PC-9 (cell line): ENCODE data around the gene FBXL15. TPM values are rescaled to one million over a fixed set of nuclear protein-coding genes. Genes with fewer than 3 reads are reported as not detected.

Experiments
- BruUV-seq: library from RNA; stranded (reverse); fragments of 400-500 nt; replicated peaks from 2 replicates; lab custom pipeline; 2021; lab: Mats Ljungman, UMichigan
- CTCF ChIA-PET: fragments of 300-600 bp; sonication (Branson Sonifier 250); formaldehyde crosslinking; loops from one replicate; lab custom pipeline; 2022; ENCODE audit warnings: antibody characterized with exemption; lab: Charles Lee
- POLR2A ChIA-PET: fragments of 300-600 bp; sonication (Branson Sonifier 250); formaldehyde crosslinking; loops from one replicate; lab custom pipeline; 2022; ENCODE audit warnings: antibody characterized with exemption; ENCODE audit not compliant: unreplicated experiment; lab: Charles Lee
- DNase-seq, 2 experiments: peaks; one replicate each; pipeline versions ENCODE4 v3.0.0 to v3.0.0-alpha.2; 2015 to 2022; ENCODE audit warnings: mixed read lengths in 1 of 2
- H2AFZ ChIP-seq: fragments of 200-600 bp; sonication (generic); 2 replicates; pipeline ENCODE4 v1.8.1; 2017; ENCODE audit warnings: antibody characterized with exemption
- H3F3A ChIP-seq: fragments of 200-600 bp; sonication (generic); 2 replicates; pipeline ENCODE4 v1.8.1; 2017; ENCODE audit warnings: antibody characterized with exemption, mild to moderate bottlenecking, low read depth; ENCODE audit not compliant: insufficient read depth
- H3K27ac ChIP-seq: fragments of 200-600 bp; sonication (generic); 2 replicates; pipeline ENCODE4 v1.6.1; 2016; ENCODE audit warnings: mixed run types
- H3K27me3 ChIP-seq: fragments of 200-600 bp; sonication (generic); 2 replicates; pipeline ENCODE4 v1.6.1; 2016; ENCODE audit warnings: low read depth, mixed run types; ENCODE audit not compliant: insufficient read depth
- H3K36me3 ChIP-seq: fragments of 200-600 bp; sonication (generic); 2 replicates; pipeline ENCODE4 v1.6.1; 2016; ENCODE audit warnings: low read depth, mixed run types
- H3K4me1 ChIP-seq: fragments of 200-600 bp; sonication (generic); replicated peaks from 2 replicates; pipeline ENCODE4 v1.6.1; 2016; ENCODE audit warnings: mixed run types; ENCODE audit not compliant: insufficient read depth
- H3K4me2 ChIP-seq: fragments of 200-600 bp; sonication (generic); 2 replicates; pipeline ENCODE4 v1.6.1; 2017; ENCODE audit warnings: mixed run types
- H3K4me3 ChIP-seq: fragments of 200-600 bp; sonication (generic); 2 replicates; pipeline ENCODE4 v1.6.1; 2016; ENCODE audit warnings: mixed run types
- H3K79me2 ChIP-seq: fragments of 200-600 bp; sonication (generic); 2 replicates; pipeline ENCODE4 v1.6.1; 2017; ENCODE audit warnings: low read depth, mixed run types
- H3K9me2 ChIP-seq: fragments of 200-600 bp; sonication (generic); 2 replicates; pipeline ENCODE4 v1.8.1; 2017; ENCODE audit warnings: mild to moderate bottlenecking; ENCODE audit not compliant: insufficient read depth
- H3K9me3 ChIP-seq: fragments of 200-600 bp; sonication (generic); 2 replicates; pipeline ENCODE4 v1.8.1; 2016; ENCODE audit warnings: low read depth; ENCODE audit not compliant: insufficient read depth
- H4K20me1 ChIP-seq: fragments of 200-600 bp; sonication (generic); 2 replicates; pipeline ENCODE4 v1.8.1; 2017; ENCODE audit not compliant: insufficient read depth
- CTCF ChIP-seq: fragments of 200-600 bp; sonication (generic); conservative IDR thresholded peaks from 2 replicates; pipeline ENCODE4 v1.6.1; 2017; ENCODE audit warnings: mixed run types, antibody characterized with exemption, mild to moderate bottlenecking, moderate library complexity
- EZH2 ChIP-seq: fragments of 200-600 bp; sonication (generic); IDR thresholded peaks from 2 replicates; pipeline ENCODE4 v1.8.0; 2017; ENCODE audit warnings: antibody characterized with exemption, low read depth
- intact Hi-C: fragments of 100-400 bp; cut with micrococcal nuclease; formaldehyde crosslinking; loops from one replicate; pipeline ENCODE4 v1.10.0; 2022; ENCODE audit not compliant: unreplicated experiment
- total RNA-seq: library from RNA; stranded (reverse); gene quantifications from 2 replicates; pipeline ENCODE4 v1.2.3, GENCODE V29; 2021

Gene FBXL15
- total RNA-seq, 1 experiment from 2014 or later, result 6.2 TPM

GRCh38 chr10:102419269-102420180 is 1.1 kb upstream of the FBXL15 start:
- Histone ChIP-seq H3K9me3 (no peaks in the 10 kb centered on the region), H3K36me3 (no peaks in the 10 kb centered on the region), H4K20me1 (no peaks in the 10 kb centered on the region), H2AFZ (peak overlapping the region; percentile 94; the same call in 1 of the 2 replicates), H3K9me2 (no peaks in the 10 kb centered on the region), H3K27me3 (0 out of 2 replicates have a peak, but pooled peaks cover 17% of the 10 kb centered on the region), H3K79me2 (no peaks in the 10 kb centered on the region), H3K27ac (no peak overlapping the region), H3K4me3 (peak overlapping the region; percentile 94), H3K4me1 (peaks cover 5% of the 10 kb centered on the region; the same call in 1 of the 2 replicates), H3F3A (no peaks in the 10 kb centered on the region; the same call in 1 of the 2 replicates), H3K4me2 (peak overlapping the region; percentile 97)
- no TSS peak for BruUV-seq
- POLR2A ChIA-PET, result no interaction called here
- TF ChIP-seq EZH2, result no peak
- no peak for TF ChIP-seq CTCF
- intact Hi-C loops, result loop anchor here (2.0 to 5.0 kb wide), 3 partner anchors 17 to 163 kb away; no protein-coding TSS in a partner anchor
- peak in 1 of 2 experiments; percentile 40 for DNase-seq
- CTCF ChIA-PET, result no interaction called here

DNA sequence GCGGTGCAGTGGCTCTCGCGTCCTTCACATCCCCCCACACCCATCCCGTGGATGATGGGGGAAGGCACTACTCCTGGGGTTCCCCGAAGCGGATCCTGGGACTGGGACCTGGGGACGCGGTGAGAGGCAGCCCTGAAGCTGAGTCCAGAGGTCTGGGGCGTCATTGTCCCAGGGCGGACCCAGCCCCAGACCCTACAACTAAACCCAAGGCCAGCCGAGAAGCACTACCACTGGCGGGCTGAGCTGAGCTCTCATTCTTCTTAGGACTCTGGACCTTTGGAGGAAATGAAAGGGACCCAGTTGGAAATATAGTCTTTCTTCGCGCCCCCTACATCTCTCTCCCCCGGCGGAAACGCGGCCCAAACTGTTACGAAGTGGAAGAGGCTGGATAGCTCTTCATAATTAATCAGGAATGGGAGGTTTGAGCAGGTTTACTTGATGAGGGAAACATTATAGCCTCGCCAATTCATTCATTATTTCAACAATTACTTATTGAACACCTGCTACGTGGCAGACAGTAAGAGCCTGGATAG is 389 bp upstream of the FBXL15 start:
- H3K4me1 ChIP-seq, result peaks cover 5% of the 10 kb centered on the region; the same call in 1 of the 2 replicates
- ChIA-PET POLR2A (interaction anchor here (0.7 kb wide), 1 partner anchor 30 kb away, joined by 3 read pairs; no protein-coding TSS in a partner anchor), CTCF (interaction anchor here (0.5 to 0.6 kb wide), 2 partner anchors 158 to 953 kb away, joined by 3 read pairs; no protein-coding TSS in a partner anchor)
- H3K9me3 ChIP-seq, result no peaks in the 10 kb centered on the region
- no TSS peak for BruUV-seq
- TF ChIP-seq CTCF (no peak), EZH2 (no peak)
- 0 out of 2 replicates have a peak, but pooled peaks cover 11% of the 10 kb centered on the region for H3K27me3 ChIP-seq
- peak overlapping the region; percentile 94 for H3K4me3 ChIP-seq
- intact Hi-C loops, result loop anchor here (2.0 to 5.0 kb wide), 3 partner anchors 17 to 162 kb away; no protein-coding TSS in a partner anchor
- H3K27ac ChIP-seq, result peak overlapping the region; percentile 57; the same call in 1 of the 2 replicates
- no peaks in the 10 kb centered on the region; the same call in 1 of the 2 replicates for H3F3A ChIP-seq
- no peaks in the 10 kb centered on the region for H3K9me2 ChIP-seq
- H3K79me2 ChIP-seq, result no peaks in the 10 kb centered on the region
- peak overlapping the region; percentile 97 for H3K4me2 ChIP-seq
- H2AFZ ChIP-seq, result peak overlapping the region; percentile 94
- no peaks in the 10 kb centered on the region for H3K36me3 ChIP-seq
- no peak for DNase-seq
- no peaks in the 10 kb centered on the region for H4K20me1 ChIP-seq

GRCh38 chr10:102421507-102421756 is 796 bp downstream of the FBXL15 start:
- intact Hi-C loops, result loop anchor here (2.0 to 5.0 kb wide), 3 partner anchors 19 to 161 kb away; no protein-coding TSS in a partner anchor
- peaks cover 5% of the 10 kb centered on the region; the same call in 1 of the 2 replicates for H3K4me1 ChIP-seq
- no peaks in the 10 kb centered on the region for H3K79me2 ChIP-seq
- DNase-seq, result no peak
- POLR2A ChIA-PET, result interaction anchor here (0.6 kb wide), 2 partner anchors 40 to 120 kb away, joined by 5 to 7 read pairs; no protein-coding TSS in a partner anchor
- TF ChIP-seq CTCF (no peak), EZH2 (no peak)
- no peaks in the 10 kb centered on the region for H3K9me2 ChIP-seq
- peak overlapping the region; percentile 94 for H3K4me3 ChIP-seq
- H3K9me3 ChIP-seq, result no peaks in the 10 kb centered on the region
- H3K4me2 ChIP-seq, result peak overlapping the region; percentile 97
- CTCF ChIA-PET, result interaction anchor here (0.6 kb wide), 1 partner anchor 251 kb away, joined by 4 read pairs; no protein-coding TSS in a partner anchor
- no TSS peak for BruUV-seq
- H4K20me1 ChIP-seq, result no peaks in the 10 kb centered on the region
- peak overlapping the region; percentile 57; the same call in 1 of the 2 replicates for H3K27ac ChIP-seq
- no peaks in the 10 kb centered on the region for H3K36me3 ChIP-seq
- H3K27me3 ChIP-seq, result no peaks in the 10 kb centered on the region
- no peaks in the 10 kb centered on the region; the same call in 1 of the 2 replicates for H3F3A ChIP-seq
- peak overlapping the region; percentile 94 for H2AFZ ChIP-seq
